HG03095 (cell line): Measurements from ENCODE around the gene SP140.
"Not testable (repeated sequence)": the region's sequence is repeated elsewhere in the genome, so short reads cannot be mapped to it uniquely, and the experiment has no call there.

ENCODE experiments used
- ATAC-seq: cut with Tn5 transposase; IDR thresholded peaks from one replicate; pipeline ENCODE4 v1.9.1; 2021; ENCODE audit warnings: moderate library complexity; ENCODE audit not compliant: unreplicated experiment

SP140 gene

GRCh38 chr2:230225486-230225885 lies at the start of gene SP140:
TSS of gene SP140 (plus strand) at chr2:230225736. CDS start at chr2:230225845, 109 bp downstream.
- ATAC-seq: peak; percentile 72

GRCh38 chr2:230176996-230177395 lies 48.5 kb upstream of the SP140 start:
- ATAC-seq: no peak

GRCh38 chr2:230178546-230179485 lies 46.7 kb upstream of the SP140 start:
- ATAC-seq: no peak

- no peak for ATAC-seq
Observed at GRCh38 chr2:230179907-230180306, 45.6 kb upstream of the SP140 start.

- ATAC-seq: no peak
Observed at GRCh38 chr2:230181195-230181594, 44.3 kb upstream of the SP140 start.

- ATAC-seq: no peak
Observed at GRCh38 chr2:230184727-230185578, 40.6 kb upstream of the SP140 start.

GRCh38 chr2:230202430-230203109 lies 23.0 kb upstream of the SP140 start:
- ATAC-seq: peak; percentile 50

- peak; percentile 51 for ATAC-seq
Observed at GRCh38 chr2:230203110-230203676, 22.3 kb upstream of the SP140 start.

- peak; percentile 35 for ATAC-seq
Observed at GRCh38 chr2:230205034-230205433, 20.5 kb upstream of the SP140 start.

- ATAC-seq: no peak
Observed at GRCh38 chr2:230205721-230206120, 19.8 kb upstream of the SP140 start.

GRCh38 chr2:230208576-230208975 lies 17.0 kb upstream of the SP140 start:
- no peak for ATAC-seq

GRCh38 chr2:230209422-230210051 lies 16.0 kb upstream of the SP140 start:
- no peak for ATAC-seq

- ATAC-seq: no peak
Observed at GRCh38 chr2:230216489-230216888, 9.0 kb upstream of the SP140 start.

GRCh38 chr2:230217424-230217823 lies 8.1 kb upstream of the SP140 start:
- no peak for ATAC-seq

- ATAC-seq: no peak
Observed at GRCh38 chr2:230218421-230218820, 7.1 kb upstream of the SP140 start.

GRCh38 chr2:230219419-230220331 lies 5.9 kb upstream of the SP140 start, which contains the start of gene SP110:
TSS of gene SP110 (minus strand) at chr2:230219984. CDS start at chr2:230216927, 3,057 bp downstream.
- peak; percentile 81 for ATAC-seq

- no peak for ATAC-seq
Observed at GRCh38 chr2:230220347-230220969, 5.1 kb upstream of the SP140 start.

GRCh38 chr2:230221493-230221892 lies 4.0 kb upstream of the SP140 start:
- ATAC-seq: no peak

- not testable (repeated sequence) for ATAC-seq
Observed at GRCh38 chr2:230222829-230223228, 2.7 kb upstream of the SP140 start.
